Activated CD4-positive, alpha-beta T cell treated with anti-CD3 and anti-CD28 coated beads, Interleukin-2, amount 50 U/mL, for 4 hours (primary cell): Measurements from ENCODE around the gene MAP3K20.
"Not testable (repeated sequence)": the region's sequence is repeated elsewhere in the genome, so short reads cannot be mapped to it uniquely, and the experiment has no call there.

Experiments used
- DNase-seq, 2 experiments: peaks; one replicate each; pipeline ENCODE4 v3.0.0-alpha.2; 2020

MAP3K20 gene

DNA sequence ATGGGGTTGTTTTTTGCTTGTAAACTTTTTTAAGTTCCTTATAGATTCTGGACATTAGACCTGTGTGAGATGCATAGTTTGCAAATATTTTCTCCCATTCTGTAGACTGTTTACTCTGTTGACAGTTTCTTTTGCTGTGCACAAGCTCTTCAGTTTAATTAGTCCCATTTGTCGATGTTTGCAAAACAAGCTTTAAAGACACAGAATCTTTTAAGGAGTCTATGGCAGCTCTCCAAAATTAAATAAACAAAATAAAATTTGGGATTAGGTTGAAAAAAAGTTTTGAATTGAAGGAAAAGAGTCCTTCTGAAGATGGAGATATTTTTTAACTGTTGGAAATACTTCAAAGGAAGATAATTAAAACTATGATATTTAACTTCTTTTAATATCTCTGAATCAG, 88.8 kb downstream of the MAP3K20 start:
- no peak for DNase-seq

- DNase-seq, result no peak
Measured at GRCh38 chr2:173165443-173166238, 90.0 kb downstream of the MAP3K20 start.

- DNase-seq, result no peak
Measured at GRCh38 chr2:173171321-173171720, 95.7 kb downstream of the MAP3K20 start.

DNA sequence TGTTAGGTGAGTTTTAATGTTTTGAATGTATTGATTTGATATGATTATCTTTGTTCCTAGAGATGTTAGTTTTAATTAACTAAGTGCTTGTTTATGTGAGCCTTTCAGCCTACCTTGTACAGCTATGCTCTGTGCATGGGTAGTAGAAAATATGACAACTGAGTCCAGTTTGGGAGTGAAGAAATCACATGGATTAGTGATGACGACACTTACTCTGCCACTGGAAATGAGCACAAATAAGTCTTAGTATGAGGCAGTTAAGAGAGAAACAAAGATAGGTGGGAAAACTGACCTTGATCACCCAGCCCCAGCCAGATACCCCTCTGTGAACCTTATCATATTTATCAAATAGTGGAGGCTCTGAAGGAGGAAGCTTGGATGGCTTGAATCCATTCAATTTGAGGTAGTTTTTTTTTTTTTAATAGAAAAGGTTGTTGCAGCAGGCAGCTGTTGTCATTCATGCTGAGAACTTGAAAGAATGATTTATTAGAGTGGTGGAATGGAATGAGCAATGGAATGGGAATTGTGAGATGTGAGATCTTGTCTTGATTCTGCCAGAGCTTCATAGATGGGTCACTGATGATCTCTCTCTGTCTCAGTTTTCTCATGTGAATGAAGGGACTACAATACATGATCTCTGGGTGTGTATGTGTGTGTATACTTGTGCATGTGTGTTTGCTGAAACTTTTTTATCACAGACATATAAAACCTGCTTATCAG, 96.4 kb downstream of the MAP3K20 start:
- no peak for DNase-seq

- DNase-seq, result not testable (repeated sequence)
Measured at GRCh38 chr2:173174339-173174738, 98.7 kb downstream of the MAP3K20 start.

DNA sequence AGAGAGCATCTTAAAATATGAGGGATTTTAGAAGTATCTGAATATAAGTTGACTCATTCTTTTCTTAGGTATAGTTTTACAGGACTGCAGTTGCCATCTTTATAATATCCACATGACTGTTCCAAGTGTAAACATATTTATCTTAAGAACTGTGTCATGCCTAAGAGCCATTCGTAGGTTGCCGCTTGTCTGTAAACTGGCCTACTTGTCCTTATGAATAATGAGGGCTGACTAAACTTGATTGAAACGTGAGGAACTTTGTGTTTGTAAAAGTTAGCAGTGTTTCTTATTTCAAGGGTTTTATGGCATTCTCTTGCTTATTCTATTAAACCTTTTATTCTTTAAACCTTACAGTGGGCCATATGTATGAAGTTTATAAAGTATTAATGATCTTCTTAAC, 99.6 kb downstream of the MAP3K20 start:
- no peak for DNase-seq

DNA sequence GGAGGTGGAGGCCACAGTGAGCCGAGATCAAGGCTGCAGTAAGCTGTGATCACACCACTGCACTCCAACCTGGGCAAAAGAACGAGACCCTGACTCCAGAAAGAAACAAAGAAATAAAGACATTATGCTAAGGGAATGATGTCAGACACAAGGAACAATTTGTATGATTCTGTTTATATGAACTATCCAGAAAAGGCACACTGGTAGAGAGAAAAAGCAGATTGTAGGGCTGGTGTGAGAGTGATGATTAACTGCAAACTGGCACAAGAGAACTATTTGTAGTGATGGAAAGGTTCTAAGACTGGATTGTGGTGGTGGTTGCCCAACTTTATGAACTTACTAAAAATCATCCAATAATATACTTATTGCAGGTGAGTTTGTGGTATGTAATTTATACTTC, 106.3 kb downstream of the MAP3K20 start:
- no peak for DNase-seq

- DNase-seq, result no peak
Measured at GRCh38 chr2:173184031-173185004, 108.7 kb downstream of the MAP3K20 start.

DNA sequence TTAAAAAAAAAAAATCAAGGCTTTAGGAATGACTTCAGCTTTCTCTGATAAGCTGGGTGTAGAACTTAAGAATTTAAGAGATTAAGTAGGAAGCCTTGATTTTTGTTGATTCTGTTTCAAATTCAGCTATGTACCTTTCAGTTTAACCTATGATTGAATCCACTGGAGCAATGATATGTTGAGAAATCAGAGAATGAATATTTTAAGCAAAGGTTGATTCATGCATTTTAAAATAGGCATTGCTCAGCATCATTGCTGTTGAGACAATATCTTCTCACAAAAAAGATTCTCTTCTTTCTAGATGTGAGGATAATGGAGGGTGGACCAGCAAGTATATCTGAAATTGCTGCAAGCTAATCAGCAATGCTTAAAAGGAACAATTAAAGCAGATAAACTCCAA, 109.8 kb downstream of the MAP3K20 start:
- no peak for DNase-seq

GRCh38 chr2:173187941-173188788, 112.5 kb downstream of the MAP3K20 start:
- DNase-seq, result no peak

GRCh38 chr2:173191601-173192000, 116.0 kb downstream of the MAP3K20 start:
- DNase-seq, result no peak

DNA sequence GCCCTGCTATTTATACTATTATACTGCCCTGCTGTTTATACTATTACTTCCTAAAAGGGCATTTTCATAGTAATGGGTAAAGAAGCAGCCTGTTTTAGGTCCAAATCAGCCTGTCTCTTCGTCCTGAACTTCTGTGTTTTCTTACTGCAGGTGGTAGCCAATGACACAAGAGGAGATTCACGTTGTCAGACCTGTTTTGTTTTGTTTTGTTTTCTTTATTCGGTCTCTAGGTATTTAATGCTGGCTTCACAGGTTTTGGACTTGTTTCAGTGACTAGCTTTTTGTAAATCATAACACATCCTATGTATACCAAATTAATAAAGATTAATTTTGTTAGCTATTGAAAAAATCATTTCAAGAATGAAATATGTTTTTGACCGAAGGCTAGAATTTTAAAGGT, 116.4 kb downstream of the MAP3K20 start:
- no peak for DNase-seq

DNA sequence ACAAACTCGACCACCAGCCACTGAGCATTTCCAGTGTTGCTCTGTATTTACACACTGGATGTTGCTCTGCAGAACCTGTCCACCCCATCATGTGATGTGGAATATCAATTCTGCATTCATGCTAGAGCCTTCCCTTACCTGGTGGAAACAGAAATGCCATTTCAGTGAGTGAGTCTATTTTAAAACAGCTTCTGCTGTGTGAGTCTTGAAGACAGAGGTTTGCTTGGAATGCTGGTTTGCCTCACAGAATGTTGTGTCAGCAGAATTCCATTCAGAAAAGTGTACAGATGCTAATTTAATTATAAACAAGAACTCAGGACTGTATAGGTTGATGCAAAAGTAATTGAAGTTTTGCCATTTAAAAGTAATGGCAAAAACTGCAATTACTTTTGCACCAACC, 118.3 kb downstream of the MAP3K20 start:
- DNase-seq, result no peak

- no peak for DNase-seq
Measured at GRCh38 chr2:173195100-173195499, 119.5 kb downstream of the MAP3K20 start.

DNA sequence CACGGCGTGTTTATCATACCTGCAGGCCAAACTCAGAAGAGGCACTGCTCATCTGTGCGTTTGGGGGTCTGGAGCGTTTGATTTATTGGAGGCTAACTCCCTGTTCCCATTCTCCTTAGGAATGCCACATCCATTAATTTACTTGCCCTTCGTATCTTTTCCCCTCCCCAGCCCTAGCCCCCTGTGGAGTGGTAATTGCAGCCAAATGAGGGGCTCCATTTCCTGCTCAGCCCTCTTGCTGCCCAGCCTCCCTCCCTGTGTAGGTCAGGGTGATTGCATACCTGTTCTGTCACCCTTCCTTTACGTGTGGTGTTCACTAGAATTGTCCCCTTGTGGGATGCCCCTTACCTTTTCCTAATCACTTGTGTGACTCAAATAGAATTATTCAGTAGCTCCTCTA, 120.4 kb downstream of the MAP3K20 start:
- no peak for DNase-seq

DNA sequence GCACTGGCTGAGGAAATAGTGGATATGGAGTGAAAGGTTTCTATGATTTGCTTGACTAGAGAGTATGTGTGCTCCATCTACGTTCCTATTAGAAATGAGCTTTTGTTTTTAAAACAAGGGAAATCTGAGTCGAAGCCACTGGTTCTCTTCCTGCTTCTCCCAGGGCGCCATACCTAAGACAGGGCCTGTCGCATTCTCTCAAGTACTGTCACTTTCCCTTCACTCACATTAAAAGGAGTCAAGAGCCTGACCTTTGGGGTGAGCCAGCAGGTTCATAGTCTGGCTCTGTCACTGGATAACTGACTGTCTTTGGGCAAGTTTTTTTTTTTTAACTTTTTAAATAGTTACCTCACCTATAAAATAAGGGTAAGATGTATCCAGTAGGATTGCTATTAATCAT, 121.0 kb downstream of the MAP3K20 start:
- DNase-seq, result no peak

- DNase-seq, result no peak
Measured at GRCh38 chr2:173198327-173198726, 122.7 kb downstream of the MAP3K20 start.

DNA sequence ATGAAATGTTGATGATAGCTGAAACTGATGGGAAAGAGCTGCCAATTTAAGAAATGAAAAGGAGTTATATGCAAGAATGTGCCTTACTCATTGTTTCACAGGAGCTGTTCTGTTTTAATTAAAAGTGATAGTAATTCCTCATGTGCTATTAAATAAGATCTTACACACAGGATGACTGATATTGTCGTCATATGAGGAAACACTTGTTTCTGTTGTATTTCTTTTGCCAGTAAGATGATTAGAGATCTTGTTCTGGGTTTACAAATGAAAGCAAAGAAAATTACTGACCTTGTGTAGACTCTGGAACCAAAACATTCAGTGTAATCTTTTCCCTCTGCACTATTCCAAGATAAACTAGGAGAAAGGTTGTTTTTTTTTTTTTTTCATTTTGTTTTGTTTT, 123.6 kb downstream of the MAP3K20 start:
- DNase-seq, result no peak

GRCh38 chr2:173202570-173202969, 126.9 kb downstream of the MAP3K20 start:
- DNase-seq, result no peak

- DNase-seq, result no peak
Measured at GRCh38 chr2:173204316-173204715, 128.7 kb downstream of the MAP3K20 start.

DNA sequence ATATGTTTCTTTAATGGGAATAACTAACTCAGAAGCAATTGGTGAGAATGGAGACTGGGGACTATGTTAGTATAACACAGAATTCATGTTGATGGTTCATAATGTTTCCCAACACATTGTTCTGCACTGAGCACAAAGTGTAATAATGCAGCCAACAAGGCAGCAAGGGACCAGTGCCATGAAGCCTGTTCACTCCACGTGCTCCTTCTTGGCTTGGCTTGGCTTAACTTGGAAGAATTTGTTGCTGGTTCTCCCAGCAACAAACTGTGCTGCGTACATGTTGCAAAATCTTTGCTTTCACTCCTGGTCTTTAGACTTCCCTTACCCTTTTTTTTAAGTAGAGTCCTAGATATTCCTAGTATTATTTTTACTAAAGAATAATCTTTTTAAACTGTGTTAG, 129.7 kb downstream of the MAP3K20 start:
- DNase-seq, result no peak

- DNase-seq, result not testable (repeated sequence)
Measured at GRCh38 chr2:173207124-173207523, 131.5 kb downstream of the MAP3K20 start.
